Glutamatergic neuron (in vitro differentiated cells): Measurements from ENCODE around the gene CMSS1. TPM values are rescaled to one million over a fixed set of nuclear protein-coding genes. Genes with fewer than 3 reads are reported as not detected.

Experiments
- DNase-seq: peaks from one replicate; pipeline ENCODE4 v3.0.0; 2022
- H3K27ac Mint-ChIP-seq: one replicate; pipeline ENCODE4 v1.8.0; 2020; ENCODE audit warnings: mild to moderate bottlenecking, mixed read lengths, inconsistent platforms; ENCODE audit not compliant: unreplicated experiment
- H3K27me3 Mint-ChIP-seq: one replicate; pipeline ENCODE4 v1.8.0; 2020; ENCODE audit warnings: mild to moderate bottlenecking, moderate library complexity, mixed read lengths, inconsistent platforms; ENCODE audit not compliant: unreplicated experiment
- H3K36me3 Mint-ChIP-seq: one replicate; pipeline ENCODE4 v1.8.0; 2020; ENCODE audit warnings: mild to moderate bottlenecking, mixed read lengths, inconsistent platforms; ENCODE audit not compliant: unreplicated experiment
- H3K4me1 Mint-ChIP-seq: one replicate; pipeline ENCODE4 v1.8.0; 2020; ENCODE audit warnings: mild to moderate bottlenecking, low read depth, mixed read lengths, inconsistent platforms; ENCODE audit not compliant: unreplicated experiment
- H3K4me3 Mint-ChIP-seq: one replicate; pipeline ENCODE4 v1.8.0; 2020; ENCODE audit warnings: mild to moderate bottlenecking, mixed read lengths, inconsistent platforms; ENCODE audit not compliant: unreplicated experiment
- H3K9me3 Mint-ChIP-seq: one replicate; pipeline ENCODE4 v1.8.0; 2020; ENCODE audit warnings: mild to moderate bottlenecking, moderate library complexity, mixed read lengths, inconsistent platforms; ENCODE audit not compliant: unreplicated experiment
- total RNA-seq: library from RNA; stranded (reverse); fragmentation: NEBNext Ultra II Directional; extraction: Animal tissue kit (Norgen Biotek cat#: 25700); gene quantifications from one replicate; pipeline ENCODE4 v1.2.1, GENCODE V29; 2021; ENCODE audit not compliant: unreplicated experiment
- TF ChIP-seq, protein P1 (sequence below): fragments of 200-600 bp; sonication (generic); IDR thresholded peaks from one replicate; pipeline ENCODE4 v1.5.0; 2021; ENCODE audit not compliant: partially characterized antibody, unreplicated experiment

The CMSS1 gene
- total RNA-seq, 1 donor from 2014 or later, result 37.8 TPM

GRCh38 chr3:100081311-100081710, 263.6 kb downstream of the CMSS1 start:
- Mint-ChIP-seq H3K4me3 (no peak overlapping the region), H3K36me3 (no peaks in the 10 kb centered on the region), H3K4me1 (peaks cover 5% of the 10 kb centered on the region), H3K9me3 (no peaks in the 10 kb centered on the region), H3K27ac (no peak overlapping the region), H3K27me3 (no peaks in the 10 kb centered on the region)
- no peak for DNase-seq
- TF ChIP-seq, protein P1, sequence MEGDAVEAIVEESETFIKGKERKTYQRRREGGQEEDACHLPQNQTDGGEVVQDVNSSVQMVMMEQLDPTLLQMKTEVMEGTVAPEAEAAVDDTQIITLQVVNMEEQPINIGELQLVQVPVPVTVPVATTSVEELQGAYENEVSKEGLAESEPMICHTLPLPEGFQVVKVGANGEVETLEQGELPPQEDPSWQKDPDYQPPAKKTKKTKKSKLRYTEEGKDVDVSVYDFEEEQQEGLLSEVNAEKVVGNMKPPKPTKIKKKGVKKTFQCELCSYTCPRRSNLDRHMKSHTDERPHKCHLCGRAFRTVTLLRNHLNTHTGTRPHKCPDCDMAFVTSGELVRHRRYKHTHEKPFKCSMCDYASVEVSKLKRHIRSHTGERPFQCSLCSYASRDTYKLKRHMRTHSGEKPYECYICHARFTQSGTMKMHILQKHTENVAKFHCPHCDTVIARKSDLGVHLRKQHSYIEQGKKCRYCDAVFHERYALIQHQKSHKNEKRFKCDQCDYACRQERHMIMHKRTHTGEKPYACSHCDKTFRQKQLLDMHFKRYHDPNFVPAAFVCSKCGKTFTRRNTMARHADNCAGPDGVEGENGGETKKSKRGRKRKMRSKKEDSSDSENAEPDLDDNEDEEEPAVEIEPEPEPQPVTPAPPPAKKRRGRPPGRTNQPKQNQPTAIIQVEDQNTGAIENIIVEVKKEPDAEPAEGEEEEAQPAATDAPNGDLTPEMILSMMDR, result no peak

GRCh38 chr3:100081986-100082692, 264.5 kb downstream of the CMSS1 start:
- Mint-ChIP-seq H3K4me1 (peaks cover 3% of the 10 kb centered on the region), H3K27me3 (no peaks in the 10 kb centered on the region), H3K27ac (no peak overlapping the region), H3K4me3 (no peak overlapping the region), H3K9me3 (no peaks in the 10 kb centered on the region), H3K36me3 (no peaks in the 10 kb centered on the region)
- TF ChIP-seq, protein P1, result no peak
- DNase-seq, result no peak

GRCh38 chr3:100082714-100083113, 265.1 kb downstream of the CMSS1 start:
- Mint-ChIP-seq H3K27ac (no peak overlapping the region), H3K36me3 (no peaks in the 10 kb centered on the region), H3K27me3 (no peaks in the 10 kb centered on the region), H3K9me3 (no peaks in the 10 kb centered on the region), H3K4me3 (no peak overlapping the region), H3K4me1 (peaks cover 3% of the 10 kb centered on the region)
- TF ChIP-seq, protein P1, result no peak
- DNase-seq, result no peak

DNA sequence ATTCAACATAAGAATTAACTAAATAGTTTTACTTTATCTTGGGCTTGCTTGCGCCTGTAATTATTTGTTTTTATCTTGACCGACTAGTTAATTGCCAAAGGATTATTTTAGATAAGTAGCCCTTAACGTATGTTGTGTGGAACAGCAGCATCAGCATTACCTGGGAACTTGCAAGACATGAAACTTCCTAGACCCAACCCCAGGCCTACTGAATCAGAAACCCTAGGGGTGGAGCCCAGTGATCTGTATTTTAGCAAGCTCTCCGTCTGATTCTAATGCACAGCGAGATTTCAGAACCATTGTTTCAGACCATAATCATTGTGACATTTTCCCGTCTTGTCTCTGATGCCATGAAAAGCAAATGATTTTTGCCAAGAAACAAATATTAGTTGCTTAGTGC, 265.5 kb downstream of the CMSS1 start:
- Mint-ChIP-seq H3K36me3 (no peaks in the 10 kb centered on the region), H3K9me3 (no peaks in the 10 kb centered on the region), H3K27me3 (no peaks in the 10 kb centered on the region), H3K4me1 (peaks cover 3% of the 10 kb centered on the region), H3K4me3 (no peak overlapping the region), H3K27ac (no peak overlapping the region)
- no peak for DNase-seq
- TF ChIP-seq, protein P1, result no peak

- no peaks in the 10 kb centered on the region for H3K27me3 Mint-ChIP-seq
- no peak overlapping the region for H3K4me3 Mint-ChIP-seq
- H3K36me3 Mint-ChIP-seq, result no peaks in the 10 kb centered on the region
- no peak for DNase-seq
- H3K4me1 Mint-ChIP-seq, result peaks cover 3% of the 10 kb centered on the region
- no peak overlapping the region for H3K27ac Mint-ChIP-seq
- no peaks in the 10 kb centered on the region for H3K9me3 Mint-ChIP-seq
- TF ChIP-seq, protein P1, result no peak
These were observed 266.6 kb downstream of the CMSS1 start for GRCh38 chr3:100084100-100084806.
